Mucosa of stomach (tissue), 1 donor: ENCODE data around the gene PAX5.

Experiments used
- H3K27me3 ChIP-seq: one replicate; pipeline ENCODE4 v1.7.0; 2013; ENCODE audit warnings: mild to moderate bottlenecking, low read length; ENCODE audit not compliant: control insufficient read depth, insufficient read depth
- H3K36me3 ChIP-seq: one replicate; pipeline ENCODE4 v1.7.0; 2013; ENCODE audit warnings: low read length; ENCODE audit not compliant: control insufficient read depth, insufficient read depth
- H3K4me1 ChIP-seq: one replicate; pipeline ENCODE4 v1.7.0; 2013; ENCODE audit warnings: mild to moderate bottlenecking, low read length; ENCODE audit not compliant: control insufficient read depth, insufficient read depth
- H3K4me3 ChIP-seq: one replicate; pipeline ENCODE4 v1.7.0; 2013; ENCODE audit warnings: low read length
- H3K9ac ChIP-seq: one replicate; pipeline ENCODE4 v1.7.0; 2013; ENCODE audit warnings: mild to moderate bottlenecking, low read length, moderate library complexity
- H3K9me3 ChIP-seq: one replicate; pipeline ENCODE4 v1.7.0; 2013; ENCODE audit warnings: mild to moderate bottlenecking, low read length, moderate library complexity; ENCODE audit not compliant: control insufficient read depth
- donor health status: Pancreatic carcinoma.

PAX5 gene

DNA sequence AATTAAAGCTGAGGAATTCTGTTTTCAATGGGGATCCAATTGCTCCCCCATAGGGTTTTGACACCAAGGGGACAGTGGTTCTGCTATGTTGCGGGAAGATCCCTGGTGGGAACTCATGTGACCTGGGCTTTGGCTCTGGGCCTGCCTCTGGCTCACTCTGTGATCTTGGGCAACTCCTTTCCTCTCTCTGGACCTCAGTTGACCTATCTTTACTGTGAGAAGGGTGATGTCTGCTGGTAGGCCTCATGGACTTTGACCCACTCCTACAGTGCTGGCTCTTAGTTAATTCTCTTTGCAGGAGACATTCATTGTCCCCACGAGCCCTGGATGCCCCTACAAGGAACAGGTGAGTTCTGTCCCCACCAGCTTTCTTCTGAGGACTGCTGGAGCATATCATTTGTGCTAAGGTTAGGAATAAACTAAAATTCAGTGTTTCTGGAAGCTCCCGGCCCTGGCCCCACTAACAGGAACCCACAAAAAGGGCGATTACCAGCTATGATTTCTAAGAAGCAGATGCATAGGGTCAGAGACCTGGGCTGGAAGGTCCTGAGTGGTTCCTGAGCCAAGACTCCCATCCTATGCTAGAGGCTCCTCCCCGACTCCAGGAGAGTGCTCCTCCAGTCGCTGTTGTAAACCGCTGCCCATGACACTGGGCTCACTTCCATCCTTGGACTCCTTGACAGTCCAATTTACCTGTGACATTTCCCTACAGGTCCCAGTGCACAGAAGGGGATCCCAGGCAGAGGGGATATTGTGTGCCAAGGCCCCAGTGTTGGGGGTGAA lies 218.3 kb downstream of the PAX5 start:
- H3K27me3 ChIP-seq = peaks cover 45% of the 10 kb centered on the region
- no peak overlapping the region for H3K9ac ChIP-seq
- H3K4me1 ChIP-seq = peaks cover 8% of the 10 kb centered on the region
- H3K9me3 ChIP-seq = no peaks in the 10 kb centered on the region
- no peak overlapping the region for H3K4me3 ChIP-seq
- H3K36me3 ChIP-seq = no peaks in the 10 kb centered on the region

DNA sequence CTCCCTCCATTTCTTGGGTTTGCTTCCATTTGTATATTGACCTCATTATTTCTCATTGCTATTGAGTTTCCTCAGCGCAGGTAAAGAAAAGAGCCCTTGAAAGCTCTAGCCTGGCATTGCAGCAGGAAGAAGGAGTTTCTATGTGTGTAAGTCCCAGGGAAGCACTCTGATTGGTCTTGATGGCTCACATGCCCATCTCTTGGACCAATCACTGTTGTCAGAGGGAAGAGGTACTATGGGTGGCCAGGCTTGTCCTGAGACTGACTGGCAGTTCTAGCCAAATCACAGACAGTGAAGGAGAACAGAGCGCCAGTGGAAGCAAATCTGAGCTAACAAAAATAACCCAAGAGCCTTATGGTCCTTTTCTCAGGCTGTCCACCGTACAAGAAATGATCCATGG lies 219.0 kb downstream of the PAX5 start:
- Histone ChIP-seq H3K9me3 (no peaks in the 10 kb centered on the region), H3K9ac (no peak overlapping the region), H3K4me1 (peaks cover 8% of the 10 kb centered on the region), H3K4me3 (no peak overlapping the region), H3K27me3 (peaks cover 39% of the 10 kb centered on the region), H3K36me3 (no peaks in the 10 kb centered on the region)

DNA sequence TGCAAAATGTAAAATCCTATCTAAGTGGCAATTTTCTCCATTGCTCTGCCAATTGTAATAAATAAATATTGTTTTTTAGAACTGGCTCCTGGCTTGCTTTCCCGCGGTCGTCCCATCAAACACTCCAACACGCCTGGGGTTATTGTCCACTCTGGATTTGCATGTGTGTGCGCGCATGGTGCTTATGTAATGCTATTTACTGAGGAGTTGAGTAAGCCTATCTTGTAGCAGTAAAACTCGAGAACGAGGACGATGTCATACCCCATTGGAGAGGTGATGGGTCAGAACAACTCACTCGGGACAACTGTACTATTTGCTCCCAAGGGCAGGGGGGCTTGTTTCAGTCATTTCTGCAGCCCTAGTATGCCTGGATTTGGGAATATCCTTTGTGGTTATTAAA lies 220.9 kb downstream of the PAX5 start:
- Histone ChIP-seq H3K27me3 (peaks cover 21% of the 10 kb centered on the region), H3K9ac (no peak overlapping the region), H3K4me1 (peaks cover 2% of the 10 kb centered on the region), H3K36me3 (no peaks in the 10 kb centered on the region), H3K9me3 (no peaks in the 10 kb centered on the region), H3K4me3 (no peak overlapping the region)

- Histone ChIP-seq H3K27me3 (peaks cover 15% of the 10 kb centered on the region), H3K36me3 (no peaks in the 10 kb centered on the region), H3K9ac (no peak overlapping the region)
Observed at GRCh38 chr9:36812556-36812955, 221.5 kb downstream of the PAX5 start.

DNA sequence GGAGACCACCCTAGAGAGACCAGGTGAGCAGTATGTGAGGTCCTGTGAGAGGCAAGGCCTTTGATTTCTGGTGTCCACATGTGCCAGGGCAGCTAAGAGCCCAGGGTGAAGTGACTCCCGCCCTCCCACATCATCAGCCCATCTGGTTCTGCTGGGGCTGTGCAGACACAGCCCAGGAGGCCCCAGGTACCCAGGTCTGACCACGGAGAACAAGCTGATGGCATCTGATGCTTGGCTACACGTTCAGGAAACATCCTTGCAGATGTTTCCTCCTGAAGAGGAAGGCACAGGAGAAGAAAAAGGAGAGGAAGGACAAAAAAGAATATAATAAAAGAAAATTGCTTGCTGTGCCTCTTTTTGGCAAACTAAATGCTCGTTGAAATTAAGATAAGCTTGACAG lies 225.8 kb downstream of the PAX5 start:
- H3K9ac ChIP-seq = no peak overlapping the region
- no peaks in the 10 kb centered on the region for H3K4me1 ChIP-seq
- no peaks in the 10 kb centered on the region for H3K36me3 ChIP-seq
- no peaks in the 10 kb centered on the region for H3K27me3 ChIP-seq
- H3K9me3 ChIP-seq = no peaks in the 10 kb centered on the region
- H3K4me3 ChIP-seq = no peak overlapping the region

More at GRCh38 chr9:36812556-36812955, 221.5 kb downstream of the PAX5 start:
- Histone ChIP-seq H3K4me3 (no peak overlapping the region), H3K4me1 (no peaks in the 10 kb centered on the region), H3K9me3 (no peaks in the 10 kb centered on the region)

DNA sequence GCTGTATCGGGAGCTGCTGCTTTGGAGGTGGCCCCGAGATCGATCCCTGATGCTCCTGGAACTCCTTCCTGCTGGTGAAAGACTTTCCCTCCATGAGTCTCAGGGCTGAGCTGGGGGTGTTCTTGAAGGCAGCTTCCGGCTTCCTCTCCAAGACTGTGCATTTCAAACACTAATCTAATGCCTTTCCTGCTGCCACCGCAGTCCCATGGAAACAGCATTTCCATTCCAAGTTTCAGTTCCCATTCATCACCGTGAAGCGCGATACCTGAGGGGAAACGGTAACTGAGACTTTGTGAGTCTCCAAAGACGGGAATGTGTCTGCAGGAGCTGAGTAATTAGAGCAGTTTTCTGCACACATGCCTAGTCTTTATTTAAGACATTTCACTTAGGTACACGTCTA lies 230.1 kb downstream of the PAX5 start:
- Histone ChIP-seq H3K9ac (no peak overlapping the region), H3K36me3 (no peaks in the 10 kb centered on the region), H3K9me3 (no peaks in the 10 kb centered on the region), H3K27me3 (peaks cover 1% of the 10 kb centered on the region), H3K4me3 (no peak overlapping the region), H3K4me1 (no peaks in the 10 kb centered on the region)

- H3K36me3 ChIP-seq = no peaks in the 10 kb centered on the region
- H3K27me3 ChIP-seq = peaks cover 5% of the 10 kb centered on the region
- no peak overlapping the region for H3K4me3 ChIP-seq
- no peaks in the 10 kb centered on the region for H3K4me1 ChIP-seq
- H3K9ac ChIP-seq = no peak overlapping the region
- H3K9me3 ChIP-seq = no peaks in the 10 kb centered on the region
Observed at GRCh38 chr9:36802201-36802920, 231.7 kb downstream of the PAX5 start.

DNA sequence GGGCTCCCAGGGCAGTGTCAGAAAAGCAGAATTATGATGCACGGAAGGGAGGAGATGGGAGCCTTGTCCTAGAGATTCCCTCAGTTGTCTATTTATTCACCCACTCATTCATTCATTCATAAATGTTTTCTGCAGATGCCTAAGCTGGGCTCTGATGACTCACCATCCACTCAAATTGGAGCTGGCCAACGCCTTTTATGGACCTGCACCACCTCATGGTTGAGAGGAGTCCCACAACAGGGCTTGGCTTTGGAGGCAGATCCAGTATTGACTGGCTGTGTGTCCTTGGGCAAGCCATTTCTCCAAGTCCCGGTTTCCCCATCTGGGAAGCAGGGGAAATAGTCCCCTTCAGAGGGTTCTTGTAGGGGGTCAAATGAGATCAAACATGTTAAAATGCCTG lies 233.6 kb downstream of the PAX5 start:
- Histone ChIP-seq H3K4me3 (no peak overlapping the region), H3K9ac (no peak overlapping the region), H3K36me3 (no peaks in the 10 kb centered on the region), H3K9me3 (no peaks in the 10 kb centered on the region), H3K4me1 (no peaks in the 10 kb centered on the region), H3K27me3 (peaks cover 5% of the 10 kb centered on the region)

- Histone ChIP-seq H3K4me3 (no peak overlapping the region), H3K36me3 (no peaks in the 10 kb centered on the region), H3K27me3 (peaks cover 5% of the 10 kb centered on the region), H3K9me3 (no peaks in the 10 kb centered on the region), H3K9ac (no peak overlapping the region), H3K4me1 (no peaks in the 10 kb centered on the region)
Observed at GRCh38 chr9:36798350-36799065, 235.6 kb downstream of the PAX5 start.

GRCh38 chr9:36797471-36798220 lies 236.4 kb downstream of the PAX5 start:
- Histone ChIP-seq H3K9me3 (no peaks in the 10 kb centered on the region), H3K4me1 (no peaks in the 10 kb centered on the region), H3K9ac (no peak overlapping the region), H3K4me3 (no peak overlapping the region), H3K36me3 (no peaks in the 10 kb centered on the region), H3K27me3 (peaks cover 5% of the 10 kb centered on the region)

GRCh38 chr9:36796671-36797419 lies 237.2 kb downstream of the PAX5 start:
- Histone ChIP-seq H3K27me3 (peaks cover 5% of the 10 kb centered on the region), H3K4me1 (no peaks in the 10 kb centered on the region), H3K36me3 (no peaks in the 10 kb centered on the region), H3K9ac (no peak overlapping the region), H3K9me3 (no peaks in the 10 kb centered on the region), H3K4me3 (no peak overlapping the region)
